ENCODE data around the gene LIMA1.

The LIMA1 gene

DNA sequence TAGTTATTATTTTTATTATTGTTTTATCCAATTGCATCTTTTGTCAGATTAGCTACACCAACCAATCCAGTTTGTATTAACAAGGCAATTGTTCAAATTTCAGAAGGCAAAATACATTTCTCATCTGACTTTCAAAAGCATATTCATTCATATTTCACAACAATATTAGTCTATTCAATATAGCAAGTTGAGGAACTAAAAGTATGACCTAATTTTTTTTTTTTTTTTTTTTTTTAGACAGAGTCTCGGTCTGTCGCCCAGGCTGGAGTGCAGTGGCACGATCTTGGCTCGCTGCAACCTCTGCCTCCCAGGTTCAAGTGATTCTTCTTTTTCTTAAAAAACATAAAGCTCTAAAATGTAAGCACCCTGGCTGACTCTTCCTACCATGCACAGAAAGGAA lies 154.0 kb downstream of the LIMA1 start:
- DNase-seq (ENCODE audit: low read depth), result no peak

DNA sequence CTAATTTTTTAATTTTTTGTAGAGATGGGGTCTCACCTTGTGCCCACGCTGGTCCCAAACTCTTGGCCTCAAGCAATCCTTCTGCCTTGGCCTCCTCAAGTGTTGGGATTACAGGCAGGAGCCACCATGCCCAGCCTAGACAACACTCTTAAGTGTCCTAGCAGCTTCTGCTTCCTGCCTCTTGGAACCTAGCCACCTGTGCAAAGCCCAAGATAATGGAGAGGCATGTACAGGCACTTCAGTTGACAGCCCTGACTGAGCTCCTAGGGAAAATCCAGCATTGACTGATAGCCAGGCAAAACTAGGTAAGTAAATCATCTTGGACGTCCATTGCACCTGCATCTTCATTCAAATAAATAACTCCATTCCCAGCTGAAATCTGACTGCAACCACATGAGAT lies 155.8 kb downstream of the LIMA1 start:
- no peak for DNase-seq (ENCODE audit: low read depth)
